Small intestine (tissue), 7 donors: ENCODE results near the gene ZBTB33. TPM values are rescaled to one million over a fixed set of nuclear protein-coding genes. Genes with fewer than 3 reads are reported as not detected.
A peak's percentile ranks its signal among the peaks of the same experiment; 100 is the strongest.

Experiments
- DNase-seq, 2 donors: peaks; one replicate each; pipeline versions ENCODE4 v3.0.0 to v3.0.0-alpha.2; 2013
- FAIRE-seq: peaks from 2 replicates; lab custom pipeline; 2012; peaks lifted over from hg19 to GRCh38; lab: Jason Lieb, UNC
- H3K27ac ChIP-seq, 3 donors: one replicate each; pipeline ENCODE4 v1.5.1; 2013; ENCODE audit warnings: low read length in 2 of 3, mild to moderate bottlenecking in 2 of 3, control low read depth in 1 of 3, inconsistent platforms in 1 of 3, low read depth in 1 of 3, moderate library complexity in 1 of 3
- H3K27me3 ChIP-seq, 3 donors: one replicate each; pipeline ENCODE4 v1.6.1; 2013; ENCODE audit warnings: low read length in 3 of 3, inconsistent platforms in 1 of 3; ENCODE audit not compliant: control insufficient read depth in 3 of 3, insufficient read depth in 3 of 3
- H3K36me3 ChIP-seq, 3 donors: one replicate each; pipeline ENCODE4 v1.6.1; 2013; ENCODE audit warnings: low read length in 3 of 3, inconsistent platforms in 1 of 3, low read depth in 1 of 3, mild to moderate bottlenecking in 1 of 3, moderate library complexity in 1 of 3; ENCODE audit not compliant: control insufficient read depth in 3 of 3, insufficient read depth in 2 of 3
- H3K4me1 ChIP-seq, 3 donors: one replicate each; pipeline ENCODE4 v1.6.1; 2013; ENCODE audit warnings: low read length in 2 of 3, inconsistent platforms in 1 of 3, low read depth in 1 of 3, mild to moderate bottlenecking in 1 of 3, moderate library complexity in 1 of 3; ENCODE audit not compliant: control insufficient read depth in 3 of 3, insufficient read depth in 2 of 3
- H3K4me3 ChIP-seq, 3 donors: one replicate each; pipeline ENCODE4 v1.5.1; 2013; ENCODE audit warnings: low read length in 3 of 3, control low read depth in 1 of 3, inconsistent platforms in 1 of 3, low read depth in 1 of 3, mild to moderate bottlenecking in 1 of 3, moderate library complexity in 1 of 3
- H3K9me3 ChIP-seq, 2 donors: one replicate each; pipeline ENCODE4 v1.6.1; 2013; ENCODE audit warnings: low read depth in 1 of 2, low read length in 1 of 2; ENCODE audit not compliant: control insufficient read depth in 2 of 2, insufficient read depth in 1 of 2
- WGBS, 3 donors: extraction: QIAGEN DNeasy Blood & Tissue Kit; methylation state at CpG; one replicate each; pipeline ENCODE4 v1.1.7; 2013; 5-methylcytosine and 5-hydroxymethylcytosine counted together
- polyA plus RNA-seq, 4 donors: library from polyadenylated mRNA; stranded (reverse) in 3 of 4; unstranded in 1 of 4; fragments of 200-250 nt in 3 of 4; fragments of 120-200 nt in 1 of 4; gene quantifications; one replicate each; pipeline versions ENCODE4 v1.2.1 to v1.2.3, GENCODE V29; 2013
- donor health status: healthy with polysubstance abuse.
- donor health status: control.
- donor health status: control.
- donor health status: Bipolar disorder and iron deficiency.
- donor health status: healthy.

The ZBTB33 gene
- polyA plus RNA-seq, 4 donors = 3.8 to 11.9 (median 5.0) TPM

GRCh38 chrX:120251471-120252011, 929 bp downstream of the ZBTB33 start:
- DNase-seq = peak; percentile 48 to 65
- no peaks in the 10 kb centered on the region for H3K9me3 ChIP-seq
- FAIRE-seq = no peak
- 1 to 42% (median 15%) methylated on average over 28 of the region's 28 CpGs for WGBS, 3 donors
- H3K36me3 ChIP-seq = peaks cover 0 to 5% (median 0%) of the 10 kb centered on the region in 3 donors
- H3K27ac ChIP-seq = peak overlapping the region; percentile 82 to 97 (median 95)
- no peaks in the 10 kb centered on the region for H3K27me3 ChIP-seq
- H3K4me3 ChIP-seq = peak overlapping the region; percentile 50 to 83 (median 60)
- H3K4me1 ChIP-seq = no peaks in the 10 kb centered on the region

DNA sequence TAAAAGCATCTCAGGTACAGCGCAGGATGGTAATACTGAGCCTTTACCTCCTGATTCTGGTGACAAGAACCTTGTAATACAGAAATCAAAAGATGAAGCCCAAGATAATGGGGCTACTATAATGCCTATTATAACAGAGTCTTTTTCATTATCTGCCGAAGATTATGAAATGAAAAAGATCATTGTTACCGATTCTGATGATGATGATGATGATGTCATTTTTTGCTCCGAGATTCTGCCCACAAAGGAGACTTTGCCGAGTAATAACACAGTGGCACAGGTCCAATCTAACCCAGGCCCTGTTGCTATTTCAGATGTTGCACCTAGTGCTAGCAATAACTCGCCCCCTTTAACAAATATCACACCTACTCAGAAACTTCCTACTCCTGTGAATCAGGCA, 3.2 kb downstream of the ZBTB33 start:
- H3K27me3 ChIP-seq = no peaks in the 10 kb centered on the region
- WGBS, 3 donors = 68 to 87% (median 75%) methylated on average over 6 of the region's 6 CpGs
- H3K36me3 ChIP-seq = peaks cover 0 to 5% (median 0%) of the 10 kb centered on the region in 3 donors
- H3K4me1 ChIP-seq = no peaks in the 10 kb centered on the region
- no peaks in the 10 kb centered on the region for H3K9me3 ChIP-seq
- H3K4me3 ChIP-seq = no peak overlapping the region
- H3K27ac ChIP-seq = no peak overlapping the region
- no peak for FAIRE-seq
- no peak for DNase-seq

DNA sequence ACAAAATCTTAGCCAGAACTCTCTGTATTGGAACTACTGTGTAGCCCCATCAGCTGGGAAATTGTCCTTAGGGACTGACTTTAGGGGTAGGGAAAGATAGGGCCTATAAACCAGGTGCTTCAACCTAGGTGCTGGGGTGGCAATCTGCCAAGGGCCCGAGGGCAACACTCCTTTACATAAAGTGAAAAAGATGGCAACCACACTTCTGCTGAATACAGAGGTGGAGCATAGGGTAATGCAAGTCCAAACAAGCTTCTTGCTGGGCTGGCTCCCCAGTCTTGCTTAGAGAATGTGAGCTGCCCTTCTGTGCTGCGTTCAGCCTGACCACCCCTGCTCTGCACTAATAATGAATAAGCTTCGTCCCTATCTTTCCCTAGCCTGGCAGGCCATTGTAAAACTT, 9.8 kb downstream of the ZBTB33 start:
- Histone ChIP-seq H3K4me3 (no peak overlapping the region), H3K27me3 (no peaks in the 10 kb centered on the region), H3K4me1 (no peaks in the 10 kb centered on the region), H3K36me3 (no peaks in the 10 kb centered on the region), H3K27ac (no peak overlapping the region), H3K9me3 (no peaks in the 10 kb centered on the region)
- FAIRE-seq = no peak
- WGBS, 3 donors = 44 to 62% (median 60%) methylated on average over 3 of the region's 3 CpGs
- DNase-seq = no peak

- Histone ChIP-seq H3K27ac (no peak overlapping the region), H3K4me3 (no peak overlapping the region), H3K27me3 (no peaks in the 10 kb centered on the region), H3K4me1 (no peaks in the 10 kb centered on the region), H3K36me3 (no peaks in the 10 kb centered on the region), H3K9me3 (no peaks in the 10 kb centered on the region)
- 63 to 79% (median 75%) methylated on average over 8 of the region's 8 CpGs for WGBS, 3 donors
- no peak for FAIRE-seq
- no peak for DNase-seq
These were observed 12.5 kb downstream of the ZBTB33 start for GRCh38 chrX:120262859-120263708.

DNA sequence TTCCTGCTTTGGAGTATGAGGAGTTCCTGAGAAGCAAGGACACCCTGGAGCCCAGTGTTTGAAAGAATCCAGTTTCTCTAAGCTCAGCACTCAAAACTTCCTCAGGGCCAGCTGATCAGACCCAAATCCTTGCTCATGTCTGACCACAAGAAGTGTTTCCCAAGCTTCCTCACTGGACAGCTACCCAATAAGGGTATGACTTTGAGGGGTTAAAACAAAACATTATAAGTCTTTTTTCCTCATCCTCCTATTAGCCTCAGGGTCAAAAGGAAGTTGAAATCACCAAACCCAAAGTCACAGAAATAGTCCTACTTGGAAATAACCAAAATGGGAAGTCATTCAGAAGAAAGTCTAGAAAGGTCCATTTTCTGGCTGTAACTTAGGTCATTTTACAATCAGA, 13.7 kb downstream of the ZBTB33 start:
- H3K9me3 ChIP-seq = no peaks in the 10 kb centered on the region
- FAIRE-seq (no peak), DNase-seq (no peak)
- no peak overlapping the region for H3K4me3 ChIP-seq
- H3K27ac ChIP-seq = no peak overlapping the region
- no peaks in the 10 kb centered on the region for H3K4me1 ChIP-seq
- H3K36me3 ChIP-seq = no peaks in the 10 kb centered on the region
- H3K27me3 ChIP-seq = no peaks in the 10 kb centered on the region

DNA sequence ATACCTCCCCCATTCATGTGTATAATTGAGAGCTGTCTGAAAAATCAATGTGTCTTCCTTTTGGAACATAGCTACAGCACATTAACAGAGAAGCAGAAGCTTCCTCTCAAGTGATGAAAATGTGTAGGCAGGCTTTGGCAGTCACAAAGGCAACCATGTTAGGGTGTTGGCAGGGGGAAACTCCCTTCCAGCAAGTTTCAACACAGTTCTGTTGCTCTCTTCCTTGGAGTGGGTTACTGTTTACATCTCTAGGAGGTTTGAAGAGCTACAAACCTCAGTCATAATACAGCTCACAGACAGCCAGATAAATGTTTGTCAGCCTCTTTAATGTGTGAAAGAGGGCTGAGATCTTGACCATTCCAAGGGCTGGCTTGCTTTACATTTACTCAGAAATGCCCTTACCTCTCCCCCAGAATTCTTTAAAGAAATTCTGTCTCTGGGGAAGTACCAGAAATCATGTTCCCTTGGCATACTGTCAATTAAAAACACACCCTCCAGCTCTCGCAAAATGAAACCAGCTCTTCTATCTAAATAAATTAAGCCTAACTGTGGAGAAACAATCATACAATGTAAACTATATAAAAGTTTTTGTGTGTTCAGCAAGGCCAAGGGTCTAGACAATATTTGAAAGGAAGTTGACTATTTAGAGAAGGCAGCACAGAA, 18.9 kb downstream of the ZBTB33 start:
- no peaks in the 10 kb centered on the region for H3K9me3 ChIP-seq
- H3K36me3 ChIP-seq = no peaks in the 10 kb centered on the region
- FAIRE-seq (no peak), DNase-seq (no peak)
- no peaks in the 10 kb centered on the region for H3K27me3 ChIP-seq
- H3K4me1 ChIP-seq = no peaks in the 10 kb centered on the region
- no peak overlapping the region for H3K27ac ChIP-seq
- 13 to 22% (median 16%) methylated on average over 1 of the region's 1 CpG for WGBS, 3 donors
- no peak overlapping the region for H3K4me3 ChIP-seq

DNA sequence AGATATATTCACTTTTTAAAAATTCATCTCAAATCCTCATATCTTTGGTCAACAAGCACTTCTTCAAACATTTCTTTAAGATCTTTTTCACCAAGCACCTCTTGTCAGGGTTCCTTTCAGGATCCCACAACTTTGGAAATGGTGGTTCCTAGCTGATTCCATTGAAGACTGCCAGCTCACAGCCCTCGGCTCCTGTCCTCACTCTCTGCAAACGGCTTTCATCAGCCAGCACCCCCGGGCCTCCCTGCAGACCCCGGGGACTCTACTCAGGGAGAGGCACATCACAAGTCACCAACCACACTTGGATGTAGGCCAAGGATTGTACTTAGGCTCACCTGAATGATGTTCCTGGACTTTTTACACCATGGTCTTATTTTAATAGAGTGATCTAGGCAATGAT, 20.0 kb downstream of the ZBTB33 start:
- FAIRE-seq (no peak), DNase-seq (no peak)
- Histone ChIP-seq H3K4me1 (no peaks in the 10 kb centered on the region), H3K36me3 (no peaks in the 10 kb centered on the region), H3K27ac (no peak overlapping the region), H3K9me3 (no peaks in the 10 kb centered on the region), H3K4me3 (no peak overlapping the region), H3K27me3 (no peaks in the 10 kb centered on the region)
- WGBS, 3 donors = 70 to 78% (median 76%) methylated on average over 3 to 4 of the region's 4 CpGs

DNA sequence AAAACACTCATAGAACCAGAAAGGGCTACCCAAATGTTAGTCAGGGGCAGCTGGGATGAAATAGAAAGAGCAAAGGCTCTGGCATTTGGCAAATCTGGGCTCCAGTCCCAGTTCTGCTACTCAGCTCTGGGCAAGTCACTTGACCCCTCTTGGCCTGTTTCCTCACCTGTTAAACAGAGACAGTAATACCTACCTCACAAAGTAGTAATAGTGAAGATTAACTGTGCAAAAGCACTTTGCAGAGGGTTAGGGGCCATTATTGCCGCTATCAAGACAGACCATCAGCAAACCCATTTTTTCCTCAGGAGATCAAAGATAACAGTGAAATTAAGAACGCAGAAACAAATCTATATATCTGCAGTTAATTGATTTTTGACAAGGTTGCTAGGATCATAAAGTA, 20.6 kb downstream of the ZBTB33 start:
- no peaks in the 10 kb centered on the region for H3K27me3 ChIP-seq
- DNase-seq (no peak), FAIRE-seq (no peak)
- no peaks in the 10 kb centered on the region for H3K4me1 ChIP-seq
- no peaks in the 10 kb centered on the region for H3K36me3 ChIP-seq
- WGBS, 3 donors = 55 to 76% (median 59%) methylated on average over 2 of the region's 2 CpGs
- H3K27ac ChIP-seq = no peak overlapping the region
- no peaks in the 10 kb centered on the region for H3K9me3 ChIP-seq
- H3K4me3 ChIP-seq = no peak overlapping the region
